Stomach (tissue), 4 donors: Measurements from ENCODE around the gene ELMO1.

Experiments
- POLR2A ChIP-seq, 4 donors: fragments of 450-650 bp; IDR thresholded peaks; one replicate each; pipeline ENCODE4 v1.6.1; 2016; ENCODE audit warnings: antibody characterized with exemption in 4 of 4, control low read depth in 2 of 4, mild to moderate bottlenecking in 1 of 4, moderate library complexity in 1 of 4
- POLR2AphosphoS5 ChIP-seq, 3 donors: sonication (generic); formaldehyde crosslinking; IDR thresholded peaks; one replicate each; pipeline ENCODE4 v1.6.1; 2016; ENCODE audit warnings: antibody characterized with exemption in 3 of 3
- TF ChIP-seq, protein P1 (sequence below), 7 experiments: fragments of 450-650 bp in 4 of 7; fragments of 200-600 bp in 3 of 7; sonication (generic) in 3 of 7; IDR thresholded peaks; one replicate each; pipeline ENCODE4 v1.5.1; 2016 to 2019; ENCODE audit warnings: antibody characterized with exemption in 7 of 7, control low read depth in 2 of 7, mild to moderate bottlenecking in 1 of 7

DNA sequence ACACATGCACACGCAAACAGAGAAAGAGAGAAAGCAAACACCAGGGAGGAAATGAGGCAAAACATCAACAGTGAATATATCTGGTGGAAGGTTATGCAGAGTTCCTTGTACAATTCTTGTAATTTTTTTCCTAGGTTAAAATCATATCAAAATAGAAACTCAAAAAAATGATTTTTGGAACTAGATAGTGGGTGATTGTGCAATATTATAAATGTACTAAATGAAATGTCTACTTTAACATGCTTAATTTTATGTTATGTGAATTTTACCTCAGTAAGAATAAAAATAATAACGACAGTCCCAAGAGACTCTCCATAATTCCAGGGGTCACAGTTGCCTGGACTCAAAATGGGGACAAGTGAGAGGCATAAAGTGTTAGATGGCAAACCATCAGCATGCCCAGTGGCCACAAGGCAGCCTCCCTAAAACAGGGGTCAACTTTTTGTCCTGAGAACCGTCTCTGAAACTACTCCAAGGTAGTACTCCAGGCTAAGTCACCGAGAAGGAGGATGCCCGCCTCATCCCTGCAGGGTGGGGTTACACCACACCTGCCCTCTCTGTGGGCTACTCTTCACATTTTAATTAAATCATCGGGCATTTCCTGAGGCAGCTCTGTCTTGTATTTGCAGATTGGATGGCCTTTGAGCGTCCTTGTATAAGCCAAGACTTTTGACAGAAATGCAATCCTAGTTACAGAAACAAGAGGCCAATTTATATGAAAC lies 267.7 kb downstream of the ELMO1 start:
- TF ChIP-seq, protein P1, sequence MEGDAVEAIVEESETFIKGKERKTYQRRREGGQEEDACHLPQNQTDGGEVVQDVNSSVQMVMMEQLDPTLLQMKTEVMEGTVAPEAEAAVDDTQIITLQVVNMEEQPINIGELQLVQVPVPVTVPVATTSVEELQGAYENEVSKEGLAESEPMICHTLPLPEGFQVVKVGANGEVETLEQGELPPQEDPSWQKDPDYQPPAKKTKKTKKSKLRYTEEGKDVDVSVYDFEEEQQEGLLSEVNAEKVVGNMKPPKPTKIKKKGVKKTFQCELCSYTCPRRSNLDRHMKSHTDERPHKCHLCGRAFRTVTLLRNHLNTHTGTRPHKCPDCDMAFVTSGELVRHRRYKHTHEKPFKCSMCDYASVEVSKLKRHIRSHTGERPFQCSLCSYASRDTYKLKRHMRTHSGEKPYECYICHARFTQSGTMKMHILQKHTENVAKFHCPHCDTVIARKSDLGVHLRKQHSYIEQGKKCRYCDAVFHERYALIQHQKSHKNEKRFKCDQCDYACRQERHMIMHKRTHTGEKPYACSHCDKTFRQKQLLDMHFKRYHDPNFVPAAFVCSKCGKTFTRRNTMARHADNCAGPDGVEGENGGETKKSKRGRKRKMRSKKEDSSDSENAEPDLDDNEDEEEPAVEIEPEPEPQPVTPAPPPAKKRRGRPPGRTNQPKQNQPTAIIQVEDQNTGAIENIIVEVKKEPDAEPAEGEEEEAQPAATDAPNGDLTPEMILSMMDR (IDR thresholded peaks at IDR 0.05) = no peak
- TF ChIP-seq POLR2A (IDR thresholded peaks at IDR 0.05) (no peak), POLR2AphosphoS5 (IDR thresholded peaks at IDR 0.05) (no peak)
